SJCRH30 (cell line): ENCODE results near the gene FAM83D. TPM values are rescaled to one million over a fixed set of nuclear protein-coding genes. Genes with fewer than 3 reads are reported as not detected.
A peak's percentile ranks its signal among the peaks of the same experiment; 100 is the strongest.
"Not testable (repeated sequence)": the region's sequence is repeated elsewhere in the genome, so short reads cannot be mapped to it uniquely, and the experiment has no call there.

Source experiments
- DNase-seq, 2 experiments: peaks; one replicate each; pipeline ENCODE4 v3.0.0-alpha.2; 2015 to 2020
- H3K27ac ChIP-seq: fragments of 250-450 bp; sonication (Bioruptor Pico); 2 replicates; pipeline ENCODE4 v1.5.1; 2020; ENCODE audit warnings: mild to moderate bottlenecking, moderate library complexity
- H3K27me3 ChIP-seq: fragments of 250-450 bp; sonication (Bioruptor Pico); 2 replicates; pipeline ENCODE4 v1.5.1; 2020; ENCODE audit warnings: mild to moderate bottlenecking, moderate library complexity
- H3K36me3 ChIP-seq: fragments of 250-450 bp; sonication (Bioruptor Pico); 2 replicates; pipeline ENCODE4 v1.5.1; 2020; ENCODE audit warnings: mild to moderate bottlenecking, moderate library complexity
- H3K4me1 ChIP-seq: fragments of 250-450 bp; sonication (Bioruptor Pico); 2 replicates; pipeline ENCODE4 v1.5.1; 2020; ENCODE audit warnings: mild to moderate bottlenecking, moderate library complexity
- H3K4me3 ChIP-seq: fragments of 250-450 bp; sonication (Bioruptor Pico); 2 replicates; pipeline ENCODE4 v1.5.1; 2020; ENCODE audit warnings: mild to moderate bottlenecking, moderate library complexity
- H3K9me3 ChIP-seq: fragments of 250-450 bp; sonication (Bioruptor Pico); replicated peaks from 2 replicates; pipeline ENCODE4 v1.5.1; 2020; ENCODE audit warnings: mild to moderate bottlenecking, moderate library complexity
- total RNA-seq: library from RNA; depleted of rRNA; stranded (reverse); fragments of >200 nt; shearing (Covaris generic); gene quantifications from 2 replicates; pipeline ENCODE4 v1.2.3, GENCODE V29; 2014; rRNA removed

The FAM83D gene
- total RNA-seq, 1 experiment from 2014 or later: 96.6 TPM

- no peaks in the 10 kb centered on the region for H3K27me3 ChIP-seq
- H3K4me3 ChIP-seq: no peak overlapping the region
- H3K36me3 ChIP-seq: peaks cover 27% of the 10 kb centered on the region
- no peaks in the 10 kb centered on the region for H3K9me3 ChIP-seq
- peak overlapping the region; percentile 80 for H3K27ac ChIP-seq
- peaks cover 46% of the 10 kb centered on the region for H3K4me1 ChIP-seq
- peak; percentile 45 to 86 for DNase-seq
These were observed 59.5 kb downstream of the FAM83D start for GRCh38 chr20:38985603-38986170.

GRCh38 chr20:38986663-38987062 is 60.4 kb downstream of the FAM83D start:
- H3K9me3 ChIP-seq: no peaks in the 10 kb centered on the region
- peak in 1 of 2 experiments; percentile 22 for DNase-seq
- H3K4me1 ChIP-seq: peaks cover 46% of the 10 kb centered on the region
- H3K27ac ChIP-seq: peak overlapping the region; percentile 80
- no peaks in the 10 kb centered on the region for H3K27me3 ChIP-seq
- H3K4me3 ChIP-seq: no peak overlapping the region
- peaks cover 32% of the 10 kb centered on the region for H3K36me3 ChIP-seq

- Histone ChIP-seq H3K36me3 (peaks cover 36% of the 10 kb centered on the region), H3K4me1 (peaks cover 36% of the 10 kb centered on the region), H3K4me3 (no peak overlapping the region), H3K27ac (no peak overlapping the region), H3K9me3 (no peaks in the 10 kb centered on the region), H3K27me3 (no peaks in the 10 kb centered on the region)
- no peak for DNase-seq
These were observed 61.6 kb downstream of the FAM83D start for GRCh38 chr20:38987777-38988176.

- peaks cover 13% of the 10 kb centered on the region for H3K4me1 ChIP-seq
- H3K9me3 ChIP-seq: no peaks in the 10 kb centered on the region
- DNase-seq: no peak
- no peak overlapping the region for H3K4me3 ChIP-seq
- no peaks in the 10 kb centered on the region for H3K27me3 ChIP-seq
- peaks cover 31% of the 10 kb centered on the region for H3K36me3 ChIP-seq
- no peak overlapping the region for H3K27ac ChIP-seq
These were observed 64.5 kb downstream of the FAM83D start for GRCh38 chr20:38990728-38991127.

- H3K4me1 ChIP-seq: peaks cover under 1% of the 10 kb centered on the region
- no peak overlapping the region for H3K27ac ChIP-seq
- no peaks in the 10 kb centered on the region for H3K9me3 ChIP-seq
- no peaks in the 10 kb centered on the region for H3K27me3 ChIP-seq
- H3K36me3 ChIP-seq: peaks cover 42% of the 10 kb centered on the region
- no peak for DNase-seq
- no peak overlapping the region for H3K4me3 ChIP-seq
These were observed 65.8 kb downstream of the FAM83D start for GRCh38 chr20:38991814-38992704.

GRCh38 chr20:38995536-38996044 is 69.4 kb downstream of the FAM83D start:
- Histone ChIP-seq H3K27ac (no peak overlapping the region), H3K36me3 (peaks cover 29% of the 10 kb centered on the region), H3K4me3 (no peak overlapping the region), H3K27me3 (no peaks in the 10 kb centered on the region), H3K4me1 (peaks cover 7% of the 10 kb centered on the region; the same call in 1 of the 2 replicates), H3K9me3 (no peaks in the 10 kb centered on the region)
- no peak for DNase-seq

GRCh38 chr20:38996866-38997265 is 70.6 kb downstream of the FAM83D start:
- not testable (repeated sequence) for H3K9me3 ChIP-seq, H3K4me3 ChIP-seq, H3K4me1 ChIP-seq, H3K27ac ChIP-seq, H3K27me3 ChIP-seq, DNase-seq
- H3K36me3 ChIP-seq: peaks cover 31% of the 10 kb centered on the region

GRCh38 chr20:38997622-38998021 is 71.4 kb downstream of the FAM83D start:
- peak; percentile 62 to 71 for DNase-seq
- Histone ChIP-seq H3K27ac (no peak overlapping the region; the same call in 1 of the 2 replicates), H3K36me3 (peaks cover 31% of the 10 kb centered on the region)

GRCh38 chr20:38999217-38999616 is 73.0 kb downstream of the FAM83D start:
- Histone ChIP-seq H3K27ac (no peak overlapping the region), H3K27me3 (no peaks in the 10 kb centered on the region), H3K4me1 (peaks cover 7% of the 10 kb centered on the region; the same call in 1 of the 2 replicates), H3K4me3 (no peak overlapping the region), H3K9me3 (no peaks in the 10 kb centered on the region), H3K36me3 (peaks cover 41% of the 10 kb centered on the region)
- DNase-seq: no peak

More at GRCh38 chr20:38997622-38998021, 71.4 kb downstream of the FAM83D start:
- no peak overlapping the region for H3K4me3 ChIP-seq
- peaks cover 7% of the 10 kb centered on the region; the same call in 1 of the 2 replicates for H3K4me1 ChIP-seq
- no peaks in the 10 kb centered on the region for H3K9me3 ChIP-seq
- no peaks in the 10 kb centered on the region for H3K27me3 ChIP-seq

GRCh38 chr20:38999965-39000910 is 74.0 kb downstream of the FAM83D start:
- peaks cover 44% of the 10 kb centered on the region for H3K36me3 ChIP-seq

More at GRCh38 chr20:38999965-39000910, 74.0 kb downstream of the FAM83D start:
- Histone ChIP-seq H3K9me3 (no peaks in the 10 kb centered on the region), H3K4me3 (no peak overlapping the region), H3K4me1 (peaks cover 7% of the 10 kb centered on the region; the same call in 1 of the 2 replicates), H3K27ac (no peak overlapping the region), H3K27me3 (no peaks in the 10 kb centered on the region)
- DNase-seq: no peak

Other genes with a start within 250 kb of the FAM83D start
- not detected in 2 replicates for gene SLC32A1, start 201.9 kb upstream of the FAM83D start, total RNA-seq
- gene ACTR5, start 178.0 kb upstream of the FAM83D start, total RNA-seq: 21.1 and 22.2 TPM in 2 replicates
- 34.0 and 36.5 TPM in 2 replicates for gene PPP1R16B, start 120.7 kb upstream of the FAM83D start, total RNA-seq
- gene DHX35, start 35.9 kb downstream of the FAM83D start, total RNA-seq: 25.1 and 29.3 TPM in 2 replicates